ENCODE results near the gene EYS. TPM values are rescaled to one million over a fixed set of nuclear protein-coding genes. Genes with fewer than 3 reads are reported as not detected.

Gene EYS
- total RNA-seq, 2 donors from 2014 or later = 0.18 to 3.5 TPM

DNA sequence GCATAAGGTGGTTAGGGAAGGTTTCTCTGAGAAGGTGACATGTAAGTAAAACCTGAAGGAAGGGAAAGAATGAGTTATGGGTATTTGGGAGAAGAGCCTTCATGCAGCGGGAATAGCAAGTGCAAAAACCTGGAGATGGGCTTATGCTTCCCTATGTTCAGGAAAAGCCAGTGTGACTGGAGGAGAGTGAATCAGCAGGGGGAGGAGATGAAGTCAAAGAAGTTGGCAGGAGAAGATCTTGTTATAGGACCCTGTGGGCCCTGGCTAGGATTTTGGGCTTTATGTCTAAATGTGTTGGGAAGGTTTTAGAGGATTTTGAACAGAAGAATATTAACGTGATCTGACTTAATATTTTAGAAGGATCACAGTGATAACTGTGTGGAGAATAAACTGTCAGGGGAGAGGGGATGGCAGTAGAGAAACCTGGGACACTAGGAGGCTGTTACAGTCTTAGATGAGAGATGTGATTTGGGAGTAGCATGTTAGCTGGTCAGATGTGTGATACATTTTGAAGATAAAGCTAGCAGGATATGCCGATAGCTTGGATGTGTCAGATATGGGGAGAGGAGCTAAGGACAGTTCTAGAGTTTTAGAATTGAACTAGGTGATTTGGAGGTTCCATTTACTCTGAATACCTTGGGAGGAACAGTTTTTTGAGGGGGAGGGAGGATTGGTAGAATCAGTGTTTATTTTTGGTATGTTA is 2030.5 kb downstream of the EYS start:
- no peak for DNase-seq (ENCODE audit: low spot score)
- intact Hi-C loops (cut with DNase I) = no loop called here
- TF ChIP-seq CTCF (IDR thresholded peaks at IDR 0.05) = no peak
- TF ChIP-seq POLR2A (IDR thresholded peaks at IDR 0.05) = no peak
- no peak for TF ChIP-seq POLR2AphosphoS5 (IDR thresholded peaks at IDR 0.05)
- no peaks in the 10 kb centered on the region for H3K9me3 ChIP-seq
- 90% methylated on average over 3 of the region's 3 CpGs for WGBS
- H3K4me1 ChIP-seq (replicated peaks) = no peaks in the 10 kb centered on the region
- H3K4me3 ChIP-seq = no peak overlapping the region
- no peaks in the 10 kb centered on the region for H3K27me3 ChIP-seq (replicated peaks; ENCODE audit: insufficient read depth)
- no peak overlapping the region for H3K27ac ChIP-seq
- H3K36me3 ChIP-seq = no peaks in the 10 kb centered on the region

- Histone ChIP-seq H3K4me1 (replicated peaks) (no peaks in the 10 kb centered on the region), H3K27me3 (replicated peaks; ENCODE audit: insufficient read depth) (no peaks in the 10 kb centered on the region), H3K36me3 (no peaks in the 10 kb centered on the region), H3K27ac (no peak overlapping the region), H3K4me3 (no peak overlapping the region), H3K9me3 (no peaks in the 10 kb centered on the region)
- TF ChIP-seq CTCF (IDR thresholded peaks at IDR 0.05) (no peak), POLR2A (IDR thresholded peaks at IDR 0.05) (no peak), POLR2AphosphoS5 (IDR thresholded peaks at IDR 0.05) (no peak)
- WGBS = 100% methylated on average over 1 of the region's 1 CpG
- intact Hi-C loops (cut with DNase I) = no loop called here
- DNase-seq (ENCODE audit: low spot score) = no peak
These were observed 2031.9 kb downstream of the EYS start for GRCh38 chr6:63675138-63675537.

DNA sequence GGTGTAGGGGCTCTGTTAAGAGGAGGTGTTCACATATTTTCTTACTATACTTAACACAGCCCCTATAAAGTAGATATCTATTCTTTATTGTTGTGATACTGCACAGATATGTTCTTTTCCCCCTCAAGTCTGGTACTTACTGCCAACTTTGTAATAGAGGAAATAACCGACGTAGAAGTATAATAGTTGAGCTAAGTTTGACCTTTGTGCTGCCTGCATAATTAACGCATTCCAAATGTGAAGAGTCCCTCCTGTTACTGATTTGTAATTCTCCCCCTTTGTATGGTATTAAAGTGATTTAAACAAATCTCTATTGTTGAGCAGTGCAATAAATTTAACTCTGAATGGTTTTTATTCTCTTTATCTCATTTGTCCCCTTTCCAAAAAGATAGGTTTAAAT is 2032.4 kb downstream of the EYS start:
- intact Hi-C loops (cut with DNase I) = no loop called here
- H3K4me1 ChIP-seq (replicated peaks) = no peaks in the 10 kb centered on the region
- DNase-seq (ENCODE audit: low spot score) = no peak
- no peak overlapping the region for H3K4me3 ChIP-seq
- H3K27ac ChIP-seq = no peak overlapping the region
- no peaks in the 10 kb centered on the region for H3K27me3 ChIP-seq (replicated peaks; ENCODE audit: insufficient read depth)
- WGBS = 82% methylated on average over 3 of the region's 3 CpGs
- no peak for TF ChIP-seq POLR2AphosphoS5 (IDR thresholded peaks at IDR 0.05)
- TF ChIP-seq CTCF (IDR thresholded peaks at IDR 0.05) = no peak
- TF ChIP-seq POLR2A (IDR thresholded peaks at IDR 0.05) = no peak
- no peaks in the 10 kb centered on the region for H3K36me3 ChIP-seq
- H3K9me3 ChIP-seq = no peaks in the 10 kb centered on the region

GRCh38 chr6:63673692-63674091 is 2033.3 kb downstream of the EYS start:
- H3K27ac ChIP-seq = no peak overlapping the region
- no peaks in the 10 kb centered on the region for H3K36me3 ChIP-seq
- DNase-seq (ENCODE audit: low spot score) = no peak
- no peaks in the 10 kb centered on the region for H3K4me1 ChIP-seq (replicated peaks)
- no peak overlapping the region for H3K4me3 ChIP-seq
- 69% methylated on average over 2 of the region's 2 CpGs for WGBS
- H3K27me3 ChIP-seq (replicated peaks; ENCODE audit: insufficient read depth) = no peaks in the 10 kb centered on the region
- no peaks in the 10 kb centered on the region for H3K9me3 ChIP-seq
- TF ChIP-seq POLR2AphosphoS5 (IDR thresholded peaks at IDR 0.05) (no peak), POLR2A (IDR thresholded peaks at IDR 0.05) (no peak), CTCF (IDR thresholded peaks at IDR 0.05) (no peak)
- intact Hi-C loops (cut with DNase I) = no loop called here

GRCh38 chr6:63672582-63673129 is 2034.4 kb downstream of the EYS start:
- no peak overlapping the region for H3K4me3 ChIP-seq
- no peaks in the 10 kb centered on the region for H3K36me3 ChIP-seq
- no peak overlapping the region for H3K27ac ChIP-seq
- H3K27me3 ChIP-seq (replicated peaks; ENCODE audit: insufficient read depth) = no peaks in the 10 kb centered on the region
- TF ChIP-seq POLR2A (IDR thresholded peaks at IDR 0.05) (no peak), POLR2AphosphoS5 (IDR thresholded peaks at IDR 0.05) (no peak), CTCF (IDR thresholded peaks at IDR 0.05) (no peak)
- 93% methylated on average over 3 of the region's 3 CpGs for WGBS
- intact Hi-C loops (cut with DNase I) = no loop called here
- no peaks in the 10 kb centered on the region for H3K4me1 ChIP-seq (replicated peaks)
- DNase-seq (ENCODE audit: low spot score) = no peak
- no peaks in the 10 kb centered on the region for H3K9me3 ChIP-seq
